GM12891 (cell line): Measurements from ENCODE around the gene BRIP1.

Experiments
- PAX5 ChIP-seq: IDR thresholded peaks from 2 replicates; pipeline ENCODE4 v1.6.1; 2011; ENCODE audit warnings: low read length, moderate library complexity, mild to moderate bottlenecking; ENCODE audit not compliant: insufficient read depth, severe bottlenecking
- POLR2A ChIP-seq: IDR thresholded peaks from 2 replicates; pipeline ENCODE4 v1.6.1; 2011; ENCODE audit warnings: low read depth, low read length, control low read depth
- POLR2AphosphoS5 ChIP-seq: IDR thresholded peaks from 2 replicates; pipeline ENCODE4 v1.6.1; 2011; ENCODE audit warnings: low read depth, low read length, control low read depth
- SPI1 ChIP-seq: IDR thresholded peaks from 2 replicates; pipeline ENCODE4 v1.6.1; 2011; ENCODE audit warnings: low read depth, low read length, control low read depth
- TAF1 ChIP-seq: IDR thresholded peaks from 2 replicates; pipeline ENCODE4 v1.6.1; 2011; ENCODE audit warnings: low read depth, low read length, control low read depth

GRCh38 chr17:61699694-61700093 is 163.6 kb downstream of the BRIP1 start:
- TF ChIP-seq TAF1 (no peak), PAX5 (no peak), SPI1 (no peak), POLR2A (no peak), POLR2AphosphoS5 (no peak)
